HG03565 (cell line): Measurements from ENCODE around the gene RSPH1.
A peak's percentile ranks its signal among the peaks of the same experiment; 100 is the strongest.

ENCODE experiments used
- ATAC-seq: cut with Tn5 transposase; IDR thresholded peaks from one replicate; pipeline ENCODE4 v1.9.1; 2021; ENCODE audit warnings: mild to moderate bottlenecking, moderate library complexity; ENCODE audit not compliant: unreplicated experiment

Gene RSPH1

GRCh38 chr21:42532466-42533181 lies 36.6 kb upstream of the RSPH1 start:
- ATAC-seq = no peak

- ATAC-seq = no peak
These were observed 35.7 kb upstream of the RSPH1 start for GRCh38 chr21:42531771-42532170.

- ATAC-seq = no peak
These were observed 34.1 kb upstream of the RSPH1 start for GRCh38 chr21:42530167-42530518.

GRCh38 chr21:42527489-42528158 lies 31.6 kb upstream of the RSPH1 start:
- ATAC-seq = peak; percentile 30

GRCh38 chr21:42527127-42527488 lies 31.1 kb upstream of the RSPH1 start:
- no peak for ATAC-seq

- ATAC-seq = no peak
These were observed 30.3 kb upstream of the RSPH1 start for GRCh38 chr21:42526379-42526727.

GRCh38 chr21:42525676-42526378 lies 29.8 kb upstream of the RSPH1 start:
- no peak for ATAC-seq

GRCh38 chr21:42525029-42525581 lies 29.1 kb upstream of the RSPH1 start:
- peak; percentile 16 for ATAC-seq

GRCh38 chr21:42524341-42525028 lies 28.5 kb upstream of the RSPH1 start:
- peak; percentile 50 for ATAC-seq

GRCh38 chr21:42523941-42524340 lies 27.9 kb upstream of the RSPH1 start:
- ATAC-seq = no peak

- ATAC-seq = no peak
These were observed 27.2 kb upstream of the RSPH1 start for GRCh38 chr21:42523211-42523610.

- no peak for ATAC-seq
These were observed 26.7 kb upstream of the RSPH1 start for GRCh38 chr21:42522771-42523170.

GRCh38 chr21:42522271-42522670 lies 26.2 kb upstream of the RSPH1 start:
- ATAC-seq = no peak

- no peak for ATAC-seq
These were observed 25.8 kb upstream of the RSPH1 start for GRCh38 chr21:42521805-42522204.

- ATAC-seq = no peak
These were observed 25.4 kb upstream of the RSPH1 start for GRCh38 chr21:42521384-42521783.

- ATAC-seq = no peak
These were observed 24.7 kb upstream of the RSPH1 start for GRCh38 chr21:42520628-42521253.

- no peak for ATAC-seq
These were observed 22.6 kb upstream of the RSPH1 start for GRCh38 chr21:42518626-42519025.

- ATAC-seq = no peak
These were observed 22.2 kb upstream of the RSPH1 start for GRCh38 chr21:42518215-42518614.

GRCh38 chr21:42515708-42516502 lies 19.9 kb upstream of the RSPH1 start:
- ATAC-seq = no peak

- no peak for ATAC-seq
These were observed 18.8 kb upstream of the RSPH1 start for GRCh38 chr21:42514883-42515228.
